Measurements from ENCODE around the gene RPF1. TPM values are rescaled to one million over a fixed set of nuclear protein-coding genes. Genes with fewer than 3 reads are reported as not detected.
"Not testable (repeated sequence)": the region's sequence is repeated elsewhere in the genome, so short reads cannot be mapped to it uniquely, and the experiment has no call there.

The RPF1 gene
- total RNA-seq, result 21.8 TPM

GRCh38 chr1:84478876-84479868, at the start of gene RPF1:
Gene RPF1 (plus strand): TSS chr1:84479266. CDS start chr1:84479282, 16 bp downstream.
- intact Hi-C loops (cut with DNase I), result no loop called here
- ATAC-seq (peak; percentile 97), DNase-seq (ENCODE audit: low spot score) (peak; percentile 80)

- intact Hi-C loops (cut with DNase I), result loop anchor here (10.0 kb wide), 1 partner anchor 296 kb away; no protein-coding TSS in a partner anchor
- ATAC-seq, result peak; percentile 23
- no peak for DNase-seq (ENCODE audit: low spot score)
Measured at GRCh38 chr1:84430546-84430945, 48.5 kb upstream of the RPF1 start.

GRCh38 chr1:84433258-84434080, 45.6 kb upstream of the RPF1 start:
- ATAC-seq, result peak; percentile 84
- intact Hi-C loops (cut with DNase I), result loop anchor here (10.0 kb wide), 1 partner anchor 299 kb away; no protein-coding TSS in a partner anchor
- no peak for DNase-seq (ENCODE audit: low spot score)

GRCh38 chr1:84434081-84434769, 44.8 kb upstream of the RPF1 start:
- ATAC-seq (no peak), DNase-seq (ENCODE audit: low spot score) (no peak)
- intact Hi-C loops (cut with DNase I), result loop anchor here (10.0 kb wide), 1 partner anchor 299 kb away; no protein-coding TSS in a partner anchor

- intact Hi-C loops (cut with DNase I), result loop anchor here (10.0 kb wide), 1 partner anchor 300 kb away; no protein-coding TSS in a partner anchor
- DNase-seq (ENCODE audit: low spot score), result no peak
- no peak for ATAC-seq
Measured at GRCh38 chr1:84434801-84435549, 44.1 kb upstream of the RPF1 start.

- DNase-seq (ENCODE audit: low spot score), result no peak
- ATAC-seq, result peak; percentile 64
- intact Hi-C loops (cut with DNase I), result loop anchor here (10.0 kb wide), 1 partner anchor 302 kb away; no protein-coding TSS in a partner anchor
Measured at GRCh38 chr1:84436876-84437655, 42.0 kb upstream of the RPF1 start.

- intact Hi-C loops (cut with DNase I), result no loop called here
- no peak for DNase-seq (ENCODE audit: low spot score)
- ATAC-seq, result peak; percentile 87
Measured at GRCh38 chr1:84442256-84442655, 36.8 kb upstream of the RPF1 start.

GRCh38 chr1:84442747-84443646, 36.1 kb upstream of the RPF1 start:
- intact Hi-C loops (cut with DNase I); ATAC-seq; DNase-seq (ENCODE audit: low spot score): not testable (repeated sequence)

- ATAC-seq; DNase-seq (ENCODE audit: low spot score); intact Hi-C loops (cut with DNase I): not testable (repeated sequence)
Measured at GRCh38 chr1:84448704-84449103, 30.4 kb upstream of the RPF1 start.

GRCh38 chr1:84450910-84451309, 28.2 kb upstream of the RPF1 start:
- intact Hi-C loops (cut with DNase I), result no loop called here
- DNase-seq (ENCODE audit: low spot score) (no peak), ATAC-seq (no peak)

GRCh38 chr1:84452436-84452835, 26.6 kb upstream of the RPF1 start:
- intact Hi-C loops (cut with DNase I), result no loop called here
- ATAC-seq, result no peak

GRCh38 chr1:84462118-84462517, 16.9 kb upstream of the RPF1 start:
- intact Hi-C loops (cut with DNase I), result no loop called here
- ATAC-seq (no peak), DNase-seq (ENCODE audit: low spot score) (no peak)

More at GRCh38 chr1:84452436-84452835, 26.6 kb upstream of the RPF1 start:
- no peak for DNase-seq (ENCODE audit: low spot score)

GRCh38 chr1:84467298-84467697, 11.8 kb upstream of the RPF1 start:
- intact Hi-C loops (cut with DNase I), result no loop called here
- ATAC-seq, result no peak
- DNase-seq (ENCODE audit: low spot score), result no peak

GRCh38 chr1:84476225-84476624, 2.8 kb upstream of the RPF1 start:
- intact Hi-C loops (cut with DNase I), result no loop called here
- ATAC-seq, result no peak
- DNase-seq (ENCODE audit: low spot score), result no peak

- no peak for ATAC-seq
- DNase-seq (ENCODE audit: low spot score), result no peak
- intact Hi-C loops (cut with DNase I), result no loop called here
Measured at GRCh38 chr1:84479998-84480397, 932 bp downstream of the RPF1 start.

- no peak for ATAC-seq
- intact Hi-C loops (cut with DNase I), result no loop called here
- no peak for DNase-seq (ENCODE audit: low spot score)
Measured at GRCh38 chr1:84480650-84481049, 1.6 kb downstream of the RPF1 start.
